ENCODE results near the gene PLCL1. TPM values are rescaled to one million over a fixed set of nuclear protein-coding genes. Genes with fewer than 3 reads are reported as not detected.

The PLCL1 gene
- total RNA-seq, 1 experiment from 2014 or later: 0.07 TPM

DNA sequence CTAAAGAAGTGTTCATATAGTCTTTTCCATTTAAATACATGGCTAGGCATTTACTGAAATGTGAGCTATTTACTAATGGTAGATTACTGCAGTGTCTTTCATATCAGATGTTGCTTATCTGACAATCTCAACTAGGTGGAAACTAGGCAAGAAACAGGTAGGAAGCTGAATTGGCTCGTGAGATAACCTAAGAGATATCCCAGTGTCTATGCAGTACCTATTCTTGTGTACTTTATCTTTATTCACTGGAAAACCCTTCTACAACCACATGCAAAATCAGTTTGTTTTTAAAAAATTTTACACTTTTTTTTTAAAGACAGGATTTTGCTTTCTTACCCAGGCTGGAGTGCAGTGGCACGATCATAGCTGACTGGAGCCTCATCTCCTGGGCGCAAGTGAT lies 63.8 kb downstream of the PLCL1 start:
- CTCF ChIA-PET: interaction anchor here (0.9 kb wide), 1 partner anchor 10 kb away, joined by 3 read pairs; no protein-coding TSS in a partner anchor
- Mint-ChIP-seq H3K27me3 (ENCODE audit: low read depth) (no peaks in the 10 kb centered on the region), H3K9me3 (no peaks in the 10 kb centered on the region), H3K27ac (no peak overlapping the region), H3K4me3 (no peak overlapping the region), H3K4me1 (peaks cover 12% of the 10 kb centered on the region), H3K36me3 (no peaks in the 10 kb centered on the region)
- POLR2A ChIA-PET: no interaction called here
- ATAC-seq (no peak), DNase-seq (ENCODE audit: low spot score) (no peak)
- TF ChIP-seq SP1 (CRISPR knock-in tag; conservative IDR thresholded peaks at IDR 0.05) (no peak), TEAD1 (CRISPR knock-in tag; IDR thresholded peaks at IDR 0.05) (no peak)
- TF ChIP-seq, protein P1, sequence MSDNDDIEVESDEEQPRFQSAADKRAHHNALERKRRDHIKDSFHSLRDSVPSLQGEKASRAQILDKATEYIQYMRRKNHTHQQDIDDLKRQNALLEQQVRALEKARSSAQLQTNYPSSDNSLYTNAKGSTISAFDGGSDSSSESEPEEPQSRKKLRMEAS (CRISPR knock-in tag; IDR thresholded peaks at IDR 0.05): no peak

DNA sequence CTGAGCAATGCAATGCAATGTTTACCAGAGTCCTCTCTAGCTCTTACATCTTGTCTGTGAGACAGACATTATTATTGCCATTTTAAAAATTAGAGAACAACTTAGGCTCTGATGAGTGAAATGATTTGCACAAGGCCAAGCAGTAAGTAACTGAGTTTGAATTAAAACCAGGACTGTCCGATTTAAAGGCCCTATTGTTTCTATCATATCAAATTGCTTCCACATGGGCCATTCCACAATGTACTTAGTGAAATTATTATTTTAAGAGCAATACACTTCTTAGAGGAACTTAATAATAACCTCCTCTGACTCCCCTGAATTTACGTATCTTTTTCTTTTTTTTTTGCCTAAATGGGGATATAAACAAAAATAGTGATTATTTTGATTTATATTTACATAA lies 64.6 kb downstream of the PLCL1 start:
- no peak for ATAC-seq
- H3K36me3 Mint-ChIP-seq: no peaks in the 10 kb centered on the region
- H3K4me1 Mint-ChIP-seq: peaks cover 18% of the 10 kb centered on the region
- TF ChIP-seq, protein P2, sequence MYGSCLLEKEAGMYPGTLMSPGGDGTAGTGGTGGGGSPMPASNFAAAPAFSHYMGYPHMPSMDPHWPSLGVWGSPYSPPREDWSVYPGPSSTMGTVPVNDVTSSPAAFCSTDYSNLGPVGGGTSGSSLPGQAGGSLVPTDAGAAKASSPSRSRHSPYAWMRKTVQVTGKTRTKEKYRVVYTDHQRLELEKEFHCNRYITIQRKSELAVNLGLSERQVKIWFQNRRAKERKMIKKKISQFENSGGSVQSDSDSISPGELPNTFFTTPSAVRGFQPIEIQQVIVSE (CRISPR knock-in tag; IDR thresholded peaks at IDR 0.05; ENCODE audit: borderline replicate concordance): no peak
- TF ChIP-seq EMX1 (CRISPR knock-in tag; IDR thresholded peaks at IDR 0.05) (no peak), KAT7 (CRISPR knock-in tag; IDR thresholded peaks at IDR 0.05; ENCODE audit: borderline replicate concordance) (no peak), ELF4 (CRISPR knock-in tag; IDR thresholded peaks at IDR 0.05; ENCODE audit: low read depth) (no peak), ZNF423 (CRISPR knock-in tag; IDR thresholded peaks at IDR 0.05) (no peak), TEAD4 (CRISPR knock-in tag; IDR thresholded peaks at IDR 0.05) (no peak), SP1 (CRISPR knock-in tag; conservative IDR thresholded peaks at IDR 0.05) (no peak), HMGA2 (CRISPR knock-in tag; IDR thresholded peaks at IDR 0.05) (no peak), NFE2L1 (CRISPR knock-in tag; IDR thresholded peaks at IDR 0.05) (no peak), ZNF263 (CRISPR knock-in tag; IDR thresholded peaks at IDR 0.05; ENCODE audit: low read depth) (no peak)
- TF ChIP-seq, protein P3, sequence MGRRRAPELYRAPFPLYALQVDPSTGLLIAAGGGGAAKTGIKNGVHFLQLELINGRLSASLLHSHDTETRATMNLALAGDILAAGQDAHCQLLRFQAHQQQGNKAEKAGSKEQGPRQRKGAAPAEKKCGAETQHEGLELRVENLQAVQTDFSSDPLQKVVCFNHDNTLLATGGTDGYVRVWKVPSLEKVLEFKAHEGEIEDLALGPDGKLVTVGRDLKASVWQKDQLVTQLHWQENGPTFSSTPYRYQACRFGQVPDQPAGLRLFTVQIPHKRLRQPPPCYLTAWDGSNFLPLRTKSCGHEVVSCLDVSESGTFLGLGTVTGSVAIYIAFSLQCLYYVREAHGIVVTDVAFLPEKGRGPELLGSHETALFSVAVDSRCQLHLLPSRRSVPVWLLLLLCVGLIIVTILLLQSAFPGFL (CRISPR knock-in tag; IDR thresholded peaks at IDR 0.05; ENCODE audit: borderline replicate concordance): no peak
- TF ChIP-seq, protein P4, sequence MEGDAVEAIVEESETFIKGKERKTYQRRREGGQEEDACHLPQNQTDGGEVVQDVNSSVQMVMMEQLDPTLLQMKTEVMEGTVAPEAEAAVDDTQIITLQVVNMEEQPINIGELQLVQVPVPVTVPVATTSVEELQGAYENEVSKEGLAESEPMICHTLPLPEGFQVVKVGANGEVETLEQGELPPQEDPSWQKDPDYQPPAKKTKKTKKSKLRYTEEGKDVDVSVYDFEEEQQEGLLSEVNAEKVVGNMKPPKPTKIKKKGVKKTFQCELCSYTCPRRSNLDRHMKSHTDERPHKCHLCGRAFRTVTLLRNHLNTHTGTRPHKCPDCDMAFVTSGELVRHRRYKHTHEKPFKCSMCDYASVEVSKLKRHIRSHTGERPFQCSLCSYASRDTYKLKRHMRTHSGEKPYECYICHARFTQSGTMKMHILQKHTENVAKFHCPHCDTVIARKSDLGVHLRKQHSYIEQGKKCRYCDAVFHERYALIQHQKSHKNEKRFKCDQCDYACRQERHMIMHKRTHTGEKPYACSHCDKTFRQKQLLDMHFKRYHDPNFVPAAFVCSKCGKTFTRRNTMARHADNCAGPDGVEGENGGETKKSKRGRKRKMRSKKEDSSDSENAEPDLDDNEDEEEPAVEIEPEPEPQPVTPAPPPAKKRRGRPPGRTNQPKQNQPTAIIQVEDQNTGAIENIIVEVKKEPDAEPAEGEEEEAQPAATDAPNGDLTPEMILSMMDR (IDR thresholded peaks at IDR 0.05): no peak
- TF ChIP-seq, protein P5, sequence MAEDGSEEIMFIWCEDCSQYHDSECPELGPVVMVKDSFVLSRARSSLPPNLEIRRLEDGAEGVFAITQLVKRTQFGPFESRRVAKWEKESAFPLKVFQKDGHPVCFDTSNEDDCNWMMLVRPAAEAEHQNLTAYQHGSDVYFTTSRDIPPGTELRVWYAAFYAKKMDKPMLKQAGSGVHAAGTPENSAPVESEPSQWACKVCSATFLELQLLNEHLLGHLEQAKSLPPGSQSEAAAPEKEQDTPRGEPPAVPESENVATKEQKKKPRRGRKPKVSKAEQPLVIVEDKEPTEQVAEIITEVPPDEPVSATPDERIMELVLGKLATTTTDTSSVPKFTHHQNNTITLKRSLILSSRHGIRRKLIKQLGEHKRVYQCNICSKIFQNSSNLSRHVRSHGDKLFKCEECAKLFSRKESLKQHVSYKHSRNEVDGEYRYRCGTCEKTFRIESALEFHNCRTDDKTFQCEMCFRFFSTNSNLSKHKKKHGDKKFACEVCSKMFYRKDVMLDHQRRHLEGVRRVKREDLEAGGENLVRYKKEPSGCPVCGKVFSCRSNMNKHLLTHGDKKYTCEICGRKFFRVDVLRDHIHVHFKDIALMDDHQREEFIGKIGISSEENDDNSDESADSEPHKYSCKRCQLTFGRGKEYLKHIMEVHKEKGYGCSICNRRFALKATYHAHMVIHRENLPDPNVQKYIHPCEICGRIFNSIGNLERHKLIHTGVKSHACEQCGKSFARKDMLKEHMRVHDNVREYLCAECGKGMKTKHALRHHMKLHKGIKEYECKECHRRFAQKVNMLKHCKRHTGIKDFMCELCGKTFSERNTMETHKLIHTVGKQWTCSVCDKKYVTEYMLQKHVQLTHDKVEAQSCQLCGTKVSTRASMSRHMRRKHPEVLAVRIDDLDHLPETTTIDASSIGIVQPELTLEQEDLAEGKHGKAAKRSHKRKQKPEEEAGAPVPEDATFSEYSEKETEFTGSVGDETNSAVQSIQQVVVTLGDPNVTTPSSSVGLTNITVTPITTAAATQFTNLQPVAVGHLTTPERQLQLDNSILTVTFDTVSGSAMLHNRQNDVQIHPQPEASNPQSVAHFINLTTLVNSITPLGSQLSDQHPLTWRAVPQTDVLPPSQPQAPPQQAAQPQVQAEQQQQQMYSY (CRISPR knock-in tag; IDR thresholded peaks at IDR 0.05): no peak
- H3K9me3 Mint-ChIP-seq: no peaks in the 10 kb centered on the region
- H3K27ac Mint-ChIP-seq: no peak overlapping the region
- H3K4me3 Mint-ChIP-seq: no peak overlapping the region
- CTCF ChIA-PET: interaction anchor here (0.9 kb wide), 1 partner anchor 10 kb away, joined by 3 read pairs; no protein-coding TSS in a partner anchor
- no peak for DNase-seq (ENCODE audit: low spot score)
- no peaks in the 10 kb centered on the region for H3K27me3 Mint-ChIP-seq (ENCODE audit: low read depth)
- POLR2A ChIA-PET: interaction anchor here (0.6 kb wide), 1 partner anchor 17 kb away, joined by 3 read pairs; no protein-coding TSS in a partner anchor

Data from WTC11 (cell line).